ENCODE data around the gene DCTN4. TPM values are rescaled to one million over a fixed set of nuclear protein-coding genes. Genes with fewer than 3 reads are reported as not detected.

Gene DCTN4
- total and polyA plus RNA-seq, 9 of the 15 experiments (the other 6 are each of a cell fraction or from before 2014, with no cell fraction given) = 20.4 to 64.9 (median 49.9) TPM

DNA sequence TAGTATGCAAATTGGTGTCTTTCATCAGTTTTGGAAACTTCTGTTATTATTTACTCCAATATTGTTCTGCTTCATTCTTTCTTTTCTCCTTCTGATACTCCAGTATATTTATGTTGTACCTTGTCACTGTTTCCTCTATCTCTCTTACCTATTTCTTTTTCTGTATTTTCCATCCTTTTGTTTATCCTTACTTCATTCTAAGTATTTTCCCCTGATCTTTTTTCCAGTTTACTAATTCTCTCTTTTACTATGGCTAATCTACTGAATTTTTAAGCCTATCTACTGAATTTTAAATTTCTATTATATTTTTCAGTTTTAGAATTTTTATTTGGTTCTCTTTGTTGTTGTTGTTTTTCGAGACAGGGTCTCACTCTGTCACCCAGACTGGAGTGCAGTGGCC lies 27.1 kb upstream of the DCTN4 start (continued):
- TF ChIP-seq RBM25 (IDR thresholded peaks at IDR 0.05; ENCODE audit: low read depth, low read length, severe bottlenecking) = peak; percentile 30
- TF ChIP-seq, protein P1, sequence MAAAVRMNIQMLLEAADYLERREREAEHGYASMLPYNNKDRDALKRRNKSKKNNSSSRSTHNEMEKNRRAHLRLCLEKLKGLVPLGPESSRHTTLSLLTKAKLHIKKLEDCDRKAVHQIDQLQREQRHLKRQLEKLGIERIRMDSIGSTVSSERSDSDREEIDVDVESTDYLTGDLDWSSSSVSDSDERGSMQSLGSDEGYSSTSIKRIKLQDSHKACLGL (CRISPR knock-in tag; IDR thresholded peaks at IDR 0.05; ENCODE audit: borderline replicate concordance, poor library complexity, severe bottlenecking) = no peak
- TF ChIP-seq ZSCAN29 (IDR thresholded peaks at IDR 0.05) = no peak
- TF ChIP-seq HLTF (IDR thresholded peaks at IDR 0.05) = no peak
- TF ChIP-seq, protein P2, sequence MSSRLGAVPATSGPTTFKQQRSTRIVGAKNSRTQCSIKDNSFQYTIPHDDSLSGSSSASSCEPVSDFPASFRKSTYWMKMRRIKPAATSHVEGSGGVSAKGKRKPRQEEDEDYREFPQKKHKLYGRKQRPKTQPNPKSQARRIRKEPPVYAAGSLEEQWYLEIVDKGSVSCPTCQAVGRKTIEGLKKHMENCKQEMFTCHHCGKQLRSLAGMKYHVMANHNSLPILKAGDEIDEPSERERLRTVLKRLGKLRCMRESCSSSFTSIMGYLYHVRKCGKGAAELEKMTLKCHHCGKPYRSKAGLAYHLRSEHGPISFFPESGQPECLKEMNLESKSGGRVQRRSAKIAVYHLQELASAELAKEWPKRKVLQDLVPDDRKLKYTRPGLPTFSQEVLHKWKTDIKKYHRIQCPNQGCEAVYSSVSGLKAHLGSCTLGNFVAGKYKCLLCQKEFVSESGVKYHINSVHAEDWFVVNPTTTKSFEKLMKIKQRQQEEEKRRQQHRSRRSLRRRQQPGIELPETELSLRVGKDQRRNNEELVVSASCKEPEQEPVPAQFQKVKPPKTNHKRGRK (tag; IDR thresholded peaks at IDR 0.05) = peak; percentile 25; the same call in 1 of the 2 replicates

DNA sequence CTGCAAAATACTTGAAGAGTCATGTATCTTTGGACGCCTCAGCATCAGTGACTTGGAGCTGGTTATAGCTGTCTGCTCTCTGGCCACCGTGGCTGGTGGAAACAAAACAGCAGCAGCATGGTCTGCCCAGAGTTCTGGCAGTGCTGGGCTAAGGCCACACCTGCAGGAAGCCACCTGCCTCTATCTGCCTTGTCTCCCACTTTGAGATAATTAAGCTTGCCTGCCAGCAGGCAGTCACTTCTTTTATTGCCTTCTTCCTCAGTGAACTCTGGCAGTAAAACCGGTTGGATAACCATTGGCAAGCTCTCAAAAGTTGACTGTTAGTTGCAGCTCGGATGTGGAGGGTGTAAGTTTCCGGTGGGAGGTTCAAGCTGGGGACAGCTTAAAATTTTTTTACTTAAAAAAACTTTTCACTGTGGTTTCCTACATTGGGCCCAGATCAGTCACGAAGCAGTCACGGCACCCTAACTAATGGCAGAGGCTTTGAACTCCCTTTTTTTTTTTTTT lies 24.7 kb upstream of the DCTN4 start:
- ATAC-seq = no peak
- H3K9ac ChIP-seq (ENCODE audit: insufficient read depth in 1 of 2, low read depth in 2 of 2, low read length in 2 of 2) = no peak overlapping the region; a peak in 1 of 4 replicates
- intact Hi-C loops (cut with micrococcal nuclease) (no loop called here), in situ Hi-C loops (cut with MboI) (no loop called here)
- H3K36me3 ChIP-seq (ENCODE audit: control insufficient read depth, insufficient read depth, low read length) = no peaks in the 10 kb centered on the region
- 18% methylated on average over 7 of the region's 7 CpGs for WGBS (ENCODE audit: insufficient coverage, low coverage, missing lambda C conversion rate)
- ChIA-PET CTCF (ENCODE audit: low intra/inter-chr PET ratio) (no interaction called here), POLR2A (interaction anchor here (0.8 to 0.9 kb wide), 2 partner anchors 25 to 495 kb away, joined by 3 read pairs; partner anchors contain the start of gene DCTN4)
- H3K4me3 ChIP-seq = no peak overlapping the region
- peaks cover 4 to 11% of the 10 kb centered on the region in 2 experiments; a peak in 4 of 5 replicates for H3K4me1 ChIP-seq (replicated peaks in 1 of 2; ENCODE audit: control insufficient read depth in 2 of 2, insufficient read depth in 2 of 2, low read length in 2 of 2)
- H3K9me1 ChIP-seq (ENCODE audit: control insufficient read depth, insufficient read depth, low read length) = no peaks in the 10 kb centered on the region
- H3K4me2 ChIP-seq (ENCODE audit: insufficient read depth, low read length) = no peak overlapping the region; the same call in 1 of the 2 replicates
- peaks cover 9% of the 10 kb centered on the region; the same call in 1 of the 3 replicates for H3K79me2 ChIP-seq (ENCODE audit: control insufficient read depth, insufficient read depth, low read length)
- H3K9me3 ChIP-seq (replicated peaks; ENCODE audit: control insufficient read depth, insufficient read depth, low read depth, low read length) = no peaks in the 10 kb centered on the region
- no peaks in the 10 kb centered on the region for H4K20me1 ChIP-seq (replicated peaks; ENCODE audit: control insufficient read depth, insufficient read depth, low read length)
- no peak for DNase-seq (ENCODE audit: extremely low read depth in 1 of 4, low spot score in 3 of 4)
- H3K27me3 ChIP-seq (ENCODE audit: control insufficient read depth in 2 of 2, insufficient read depth in 2 of 2, low read length in 2 of 2) = no peaks in the 10 kb centered on the region
- H2AFZ ChIP-seq (ENCODE audit: low read depth, low read length) = no peak overlapping the region
- peak overlapping the region; percentile 20; the same call in 1 of the 3 replicates for H3K27ac ChIP-seq (ENCODE audit: extremely low read depth, low read depth, low read length)
- no TSS peak for BruUV-seq (replicated peaks)
- no peak for FAIRE-seq
- TF ChIP-seq ZNF384 (IDR thresholded peaks at IDR 0.05; ENCODE audit: low read depth, low read length) (0 out of 2 replicates have a peak, but pooled peaks have one; percentile 13), ZNF785 (CRISPR knock-in tag; IDR thresholded peaks at IDR 0.05) (no peak), ZNF347 (CRISPR knock-in tag; IDR thresholded peaks at IDR 0.05; ENCODE audit: low read depth) (no peak), ZNF274 (IDR thresholded peaks at IDR 0.05; ENCODE audit: borderline replicate concordance, low read depth, low read length) (no peak), RBM14 (IDR thresholded peaks at IDR 0.05; ENCODE audit: borderline replicate concordance, insufficient read depth, low read depth, low read length) (no peak), CBFA2T3 (IDR thresholded peaks at IDR 0.05) (0 out of 2 replicates have a peak, but pooled peaks have one; percentile 3), TRIM24 (IDR thresholded peaks at IDR 0.05) (no peak), U2AF2 (optimal IDR thresholded peaks at IDR 0.05; ENCODE audit: low read depth, low read length) (no peak), ZNF79 (CRISPR knock-in tag; IDR thresholded peaks at IDR 0.05; ENCODE audit: low read depth) (no peak), ZNF184 (CRISPR knock-in tag; IDR thresholded peaks at IDR 0.05) (no peak), GABPA (tag; conservative IDR thresholded peaks at IDR 0.05; ENCODE audit: low read depth) (0 out of 2 replicates have a peak, but pooled peaks have one; percentile 43)
- TF ChIP-seq, protein P3, sequence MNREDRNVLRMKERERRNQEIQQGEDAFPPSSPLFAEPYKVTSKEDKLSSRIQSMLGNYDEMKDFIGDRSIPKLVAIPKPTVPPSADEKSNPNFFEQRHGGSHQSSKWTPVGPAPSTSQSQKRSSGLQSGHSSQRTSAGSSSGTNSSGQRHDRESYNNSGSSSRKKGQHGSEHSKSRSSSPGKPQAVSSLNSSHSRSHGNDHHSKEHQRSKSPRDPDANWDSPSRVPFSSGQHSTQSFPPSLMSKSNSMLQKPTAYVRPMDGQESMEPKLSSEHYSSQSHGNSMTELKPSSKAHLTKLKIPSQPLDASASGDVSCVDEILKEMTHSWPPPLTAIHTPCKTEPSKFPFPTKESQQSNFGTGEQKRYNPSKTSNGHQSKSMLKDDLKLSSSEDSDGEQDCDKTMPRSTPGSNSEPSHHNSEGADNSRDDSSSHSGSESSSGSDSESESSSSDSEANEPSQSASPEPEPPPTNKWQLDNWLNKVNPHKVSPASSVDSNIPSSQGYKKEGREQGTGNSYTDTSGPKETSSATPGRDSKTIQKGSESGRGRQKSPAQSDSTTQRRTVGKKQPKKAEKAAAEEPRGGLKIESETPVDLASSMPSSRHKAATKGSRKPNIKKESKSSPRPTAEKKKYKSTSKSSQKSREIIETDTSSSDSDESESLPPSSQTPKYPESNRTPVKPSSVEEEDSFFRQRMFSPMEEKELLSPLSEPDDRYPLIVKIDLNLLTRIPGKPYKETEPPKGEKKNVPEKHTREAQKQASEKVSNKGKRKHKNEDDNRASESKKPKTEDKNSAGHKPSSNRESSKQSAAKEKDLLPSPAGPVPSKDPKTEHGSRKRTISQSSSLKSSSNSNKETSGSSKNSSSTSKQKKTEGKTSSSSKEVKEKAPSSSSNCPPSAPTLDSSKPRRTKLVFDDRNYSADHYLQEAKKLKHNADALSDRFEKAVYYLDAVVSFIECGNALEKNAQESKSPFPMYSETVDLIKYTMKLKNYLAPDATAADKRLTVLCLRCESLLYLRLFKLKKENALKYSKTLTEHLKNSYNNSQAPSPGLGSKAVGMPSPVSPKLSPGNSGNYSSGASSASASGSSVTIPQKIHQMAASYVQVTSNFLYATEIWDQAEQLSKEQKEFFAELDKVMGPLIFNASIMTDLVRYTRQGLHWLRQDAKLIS (CRISPR knock-in tag; IDR thresholded peaks at IDR 0.05) = no peak
